Neuron (in vitro differentiated cells): Measurements from ENCODE around the gene ADRA2B.

Experiments
- H2AFZ ChIP-seq: one replicate; pipeline ENCODE4 v1.6.1; 2013; ENCODE audit warnings: low read depth, mild to moderate bottlenecking, inconsistent platforms, low read length, moderate library complexity
- H3K27me3 ChIP-seq: one replicate; pipeline ENCODE4 v1.6.1; 2013; ENCODE audit warnings: low read length; ENCODE audit not compliant: insufficient read depth
- H3K36me3 ChIP-seq: one replicate; pipeline ENCODE4 v1.6.1; 2013; ENCODE audit warnings: low read length; ENCODE audit not compliant: insufficient read depth
- H3K4me1 ChIP-seq: one replicate; pipeline ENCODE4 v1.6.1; 2013; ENCODE audit warnings: low read length; ENCODE audit not compliant: insufficient read depth
- H3K4me3 ChIP-seq: 2 replicates; pipeline ENCODE4 v1.5.1; 2013; ENCODE audit warnings: mild to moderate bottlenecking, low read length, moderate library complexity
- H3K9me3 ChIP-seq: one replicate; pipeline ENCODE4 v1.6.1; 2013; ENCODE audit warnings: low read length

ADRA2B gene

DNA sequence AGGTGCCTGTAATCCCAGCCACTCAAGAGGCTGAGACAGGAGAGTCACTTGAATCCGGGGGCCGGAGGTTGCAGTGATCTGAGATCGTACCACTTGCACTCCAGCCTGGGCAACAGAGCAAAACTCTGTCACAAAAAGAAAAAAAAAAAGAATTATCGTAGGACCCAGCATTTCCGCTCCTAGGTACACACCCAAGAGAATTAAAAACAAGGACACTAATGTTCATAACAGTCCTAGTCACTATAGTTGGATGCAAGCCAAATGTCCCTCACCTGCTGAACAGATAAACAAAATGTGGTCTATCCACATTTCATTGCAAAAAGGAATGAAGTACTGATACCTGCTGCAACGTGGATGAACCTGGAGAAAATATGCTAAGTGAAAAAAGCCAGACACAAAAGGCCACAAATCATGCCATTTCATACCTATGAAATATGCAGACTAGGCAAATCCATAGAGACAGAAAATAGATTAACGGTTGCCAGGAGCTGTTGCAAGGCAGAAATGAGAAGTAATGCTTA lies 21.2 kb downstream of the ADRA2B start:
- no peaks in the 10 kb centered on the region for H3K36me3 ChIP-seq
- H2AFZ ChIP-seq: no peak overlapping the region
- H3K4me3 ChIP-seq: no peak overlapping the region
- H3K9me3 ChIP-seq: no peaks in the 10 kb centered on the region
- peaks cover 3% of the 10 kb centered on the region for H3K27me3 ChIP-seq
- no peaks in the 10 kb centered on the region for H3K4me1 ChIP-seq

DNA sequence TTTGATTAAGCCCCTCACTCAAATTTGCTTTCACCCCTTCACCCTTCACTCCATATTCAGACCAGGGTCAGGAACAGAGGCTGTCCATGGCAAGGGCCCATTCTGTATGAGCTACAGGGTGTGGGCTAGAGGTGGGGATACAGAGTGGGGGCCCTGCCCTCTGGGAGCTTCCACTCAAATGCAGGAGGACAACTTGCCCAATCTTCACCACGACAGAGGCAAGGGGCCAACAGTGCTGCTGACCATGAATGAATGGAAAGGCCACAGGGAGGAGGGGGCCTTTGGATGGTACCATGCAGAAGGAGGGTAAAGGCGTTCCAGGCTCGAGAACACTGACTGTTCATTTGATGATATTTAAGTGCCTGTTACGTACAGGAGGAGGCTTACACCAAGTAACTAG lies 22.8 kb downstream of the ADRA2B start:
- Histone ChIP-seq H3K9me3 (no peaks in the 10 kb centered on the region), H3K4me1 (no peaks in the 10 kb centered on the region), H3K27me3 (peaks cover 3% of the 10 kb centered on the region), H2AFZ (no peak overlapping the region), H3K4me3 (no peak overlapping the region), H3K36me3 (no peaks in the 10 kb centered on the region)

DNA sequence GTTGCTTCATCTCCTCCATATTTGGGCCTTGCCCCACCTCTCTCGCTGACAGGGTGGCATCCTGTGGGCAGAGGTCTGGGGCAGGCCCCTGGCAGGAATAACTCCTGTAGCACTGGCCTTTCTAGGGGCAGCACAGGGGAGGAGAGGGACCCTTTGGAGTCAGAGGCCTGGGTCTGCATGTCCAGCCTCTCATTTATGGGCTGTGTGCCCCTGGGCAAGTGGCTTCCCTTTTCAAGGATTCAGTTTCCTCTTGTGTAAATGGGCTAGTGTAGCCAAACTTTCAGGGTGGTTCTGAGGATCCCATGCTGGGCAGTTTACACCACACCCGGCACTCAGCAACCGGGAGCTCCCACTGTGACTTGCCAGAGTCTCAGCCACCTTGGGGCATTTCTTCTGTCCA lies 23.4 kb downstream of the ADRA2B start:
- Histone ChIP-seq H3K27me3 (peaks cover 3% of the 10 kb centered on the region), H3K36me3 (no peaks in the 10 kb centered on the region), H3K9me3 (no peaks in the 10 kb centered on the region), H3K4me3 (no peak overlapping the region), H2AFZ (no peak overlapping the region), H3K4me1 (no peaks in the 10 kb centered on the region)

DNA sequence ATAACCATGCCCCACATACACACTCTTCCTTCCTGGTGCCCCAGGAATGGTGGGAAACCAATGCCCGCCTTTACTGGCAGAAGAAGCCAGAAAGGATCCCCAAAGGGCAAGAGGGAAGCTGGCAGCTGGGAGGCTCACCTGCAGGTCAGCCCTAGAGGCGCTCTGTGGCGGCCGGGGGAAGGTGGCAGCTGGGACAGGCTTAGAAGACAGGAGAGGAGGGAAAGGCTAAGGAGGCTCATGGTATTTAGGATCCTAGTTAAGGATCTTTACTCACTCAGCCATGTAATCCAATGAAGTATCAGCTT lies 23.8 kb downstream of the ADRA2B start:
- H3K4me3 ChIP-seq: no peak overlapping the region

DNA sequence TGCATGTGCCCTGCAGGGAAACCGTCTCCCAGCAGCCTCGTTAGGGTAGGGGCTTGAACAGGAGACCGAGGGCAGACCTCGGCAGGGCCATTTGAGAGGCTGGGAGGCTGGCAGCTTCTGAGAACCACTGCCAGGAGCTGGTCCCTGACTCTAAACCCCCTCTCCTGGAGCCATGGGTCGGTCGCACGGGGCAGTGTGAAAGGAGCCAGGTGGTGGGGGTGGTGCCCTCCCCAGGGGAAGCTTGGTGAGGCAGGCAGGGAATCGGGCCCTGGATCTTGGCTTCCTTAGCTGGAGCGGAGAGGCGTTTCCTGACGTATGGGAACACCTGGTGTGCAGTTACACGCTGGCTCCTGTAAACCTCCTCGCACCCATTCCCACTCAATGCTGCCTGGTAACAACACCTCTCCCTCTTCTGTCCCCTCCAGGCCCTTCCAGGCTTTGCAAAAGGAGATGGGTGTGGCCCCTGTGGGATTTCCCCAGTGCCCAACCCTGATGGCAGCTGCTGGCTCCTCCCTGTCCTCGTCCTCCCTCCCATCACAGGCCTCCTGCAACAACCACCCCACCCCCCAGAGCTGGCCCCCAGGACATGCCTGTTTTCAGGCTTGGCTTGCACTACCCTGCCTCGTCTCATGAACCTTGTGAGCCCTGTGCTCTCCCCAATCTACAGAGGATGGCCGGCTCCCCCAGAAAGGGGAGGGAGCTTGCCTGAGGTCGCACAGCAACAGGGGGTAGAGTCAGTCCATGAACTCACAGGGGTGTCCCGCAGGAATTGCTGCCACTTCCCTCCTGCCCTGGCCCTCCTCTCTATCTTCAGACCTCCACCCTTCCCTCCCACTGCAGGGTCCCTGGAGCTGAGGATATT lies 24.4 kb downstream of the ADRA2B start:
- Histone ChIP-seq H3K36me3 (no peaks in the 10 kb centered on the region), H3K4me1 (no peaks in the 10 kb centered on the region), H2AFZ (no peak overlapping the region), H3K27me3 (peaks cover 3% of the 10 kb centered on the region), H3K4me3 (no peak overlapping the region), H3K9me3 (no peaks in the 10 kb centered on the region)

More for the DNA sequence above, 23.8 kb downstream of the ADRA2B start:
- peaks cover 3% of the 10 kb centered on the region for H3K27me3 ChIP-seq
- H2AFZ ChIP-seq: no peak overlapping the region
- H3K36me3 ChIP-seq: no peaks in the 10 kb centered on the region
- H3K9me3 ChIP-seq: no peaks in the 10 kb centered on the region
- no peaks in the 10 kb centered on the region for H3K4me1 ChIP-seq

DNA sequence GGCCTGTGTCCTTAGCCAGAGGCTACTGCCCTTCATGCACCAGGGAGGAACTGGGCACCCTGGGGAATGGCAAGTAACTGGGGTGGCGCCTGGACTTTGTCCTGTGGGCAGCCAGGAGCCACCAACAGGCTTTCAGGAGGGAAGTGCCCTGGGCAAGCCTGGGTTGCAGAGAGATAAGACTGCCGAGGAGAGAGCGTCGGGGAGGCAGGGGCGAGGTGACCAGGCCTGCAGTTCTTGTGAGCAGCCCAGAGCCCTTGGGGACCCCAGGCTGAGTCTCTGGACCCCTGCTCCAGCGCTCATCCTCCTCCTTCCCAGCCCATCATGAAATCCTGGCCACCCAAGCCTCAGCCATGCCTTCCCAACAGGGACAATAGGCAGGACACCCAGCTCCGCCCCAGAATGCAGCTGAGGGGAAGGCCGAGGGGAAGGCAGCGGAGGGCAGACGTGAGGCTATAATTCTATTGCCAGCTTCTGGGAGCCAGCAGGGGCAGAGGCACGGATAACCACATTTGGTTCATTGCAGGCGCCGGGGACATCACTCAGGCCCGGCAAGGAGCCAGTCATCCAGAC lies 25.1 kb downstream of the ADRA2B start:
- Histone ChIP-seq H3K4me3 (no peak overlapping the region), H3K4me1 (no peaks in the 10 kb centered on the region), H3K9me3 (no peaks in the 10 kb centered on the region), H3K36me3 (no peaks in the 10 kb centered on the region), H3K27me3 (peaks cover 3% of the 10 kb centered on the region), H2AFZ (no peak overlapping the region)

DNA sequence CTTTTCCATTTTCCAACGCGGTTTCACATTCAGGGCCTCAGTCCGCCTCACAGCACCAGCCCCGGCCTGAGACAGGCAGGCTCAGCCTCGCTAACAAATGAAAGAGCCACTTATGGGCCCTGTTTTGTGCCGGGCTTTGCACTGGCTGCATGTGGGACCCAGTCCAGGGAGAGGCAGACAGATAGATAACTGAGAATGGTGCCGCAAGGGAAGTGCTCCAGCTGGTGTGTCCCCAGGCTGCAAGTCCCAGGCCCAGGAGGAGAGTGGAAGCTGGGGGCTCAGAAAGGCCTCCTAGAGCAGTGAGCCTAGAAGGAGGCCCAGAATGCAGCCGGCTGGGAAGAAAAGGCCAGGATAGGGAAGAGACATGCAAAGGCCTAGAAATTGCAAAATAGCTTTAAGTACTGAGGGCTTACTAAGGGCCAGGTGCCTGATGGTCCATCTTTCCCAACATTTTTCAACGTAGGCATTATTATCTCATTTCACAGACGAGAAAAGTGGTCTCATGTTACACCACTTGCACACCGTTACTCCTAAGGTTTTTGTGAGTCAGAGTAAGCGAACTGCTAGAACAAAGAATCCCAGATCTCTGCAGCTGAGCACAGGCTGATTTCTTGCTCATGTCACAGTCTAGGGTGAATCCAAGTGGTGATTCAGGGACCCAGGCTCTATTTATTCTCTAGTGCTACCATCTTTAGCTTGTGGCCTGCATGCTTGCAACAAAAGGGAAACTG lies 26.0 kb downstream of the ADRA2B start:
- peaks cover 3% of the 10 kb centered on the region for H3K27me3 ChIP-seq
- no peak overlapping the region for H3K4me3 ChIP-seq
- H2AFZ ChIP-seq: no peak overlapping the region
- no peaks in the 10 kb centered on the region for H3K4me1 ChIP-seq
- H3K9me3 ChIP-seq: no peaks in the 10 kb centered on the region
- H3K36me3 ChIP-seq: no peaks in the 10 kb centered on the region

DNA sequence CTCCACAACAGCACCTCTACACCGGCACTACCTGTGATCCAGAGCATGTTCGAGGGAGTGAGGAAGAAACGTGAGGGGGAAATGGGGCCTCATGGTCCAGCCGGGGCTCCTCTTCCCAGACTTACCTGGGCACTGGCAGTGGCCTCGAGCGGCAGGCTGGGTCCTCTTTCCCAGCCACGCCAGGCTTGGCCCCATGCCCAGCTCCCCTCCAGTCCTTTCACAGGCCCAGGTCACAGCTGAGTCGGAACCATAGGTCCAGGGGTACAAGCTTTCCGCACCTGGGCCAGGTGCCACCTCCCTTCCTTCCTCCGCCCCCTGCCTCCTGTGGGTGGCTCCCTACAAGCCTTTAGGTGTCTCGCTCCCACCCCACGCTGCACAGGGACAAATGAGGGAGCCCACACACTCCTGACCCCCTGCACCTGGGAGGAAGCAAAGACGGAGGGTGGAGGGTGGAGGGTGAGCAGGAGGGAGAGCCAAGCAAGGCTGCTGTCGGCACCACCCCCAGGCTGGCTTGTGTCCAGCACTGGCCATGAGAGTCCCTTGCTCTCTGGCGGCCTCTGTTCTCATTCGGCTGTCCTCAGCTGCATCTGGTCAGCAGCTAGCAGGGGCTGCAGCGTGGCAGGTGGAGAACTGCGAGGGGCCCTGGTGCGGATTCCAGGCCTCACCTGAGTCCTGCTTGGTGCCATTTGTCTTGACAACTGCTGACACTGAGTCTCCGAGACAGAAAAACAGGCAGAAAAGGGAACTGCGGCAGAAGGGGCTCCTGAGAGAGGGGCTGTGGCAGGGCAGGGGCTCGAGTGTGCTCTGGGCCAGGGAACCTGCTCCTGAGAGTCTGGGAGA lies 26.8 kb downstream of the ADRA2B start:
- no peak overlapping the region for H2AFZ ChIP-seq
- H3K36me3 ChIP-seq: no peaks in the 10 kb centered on the region
- H3K4me3 ChIP-seq: no peak overlapping the region
- no peaks in the 10 kb centered on the region for H3K9me3 ChIP-seq
- H3K27me3 ChIP-seq: peaks cover 3% of the 10 kb centered on the region
- no peaks in the 10 kb centered on the region for H3K4me1 ChIP-seq

DNA sequence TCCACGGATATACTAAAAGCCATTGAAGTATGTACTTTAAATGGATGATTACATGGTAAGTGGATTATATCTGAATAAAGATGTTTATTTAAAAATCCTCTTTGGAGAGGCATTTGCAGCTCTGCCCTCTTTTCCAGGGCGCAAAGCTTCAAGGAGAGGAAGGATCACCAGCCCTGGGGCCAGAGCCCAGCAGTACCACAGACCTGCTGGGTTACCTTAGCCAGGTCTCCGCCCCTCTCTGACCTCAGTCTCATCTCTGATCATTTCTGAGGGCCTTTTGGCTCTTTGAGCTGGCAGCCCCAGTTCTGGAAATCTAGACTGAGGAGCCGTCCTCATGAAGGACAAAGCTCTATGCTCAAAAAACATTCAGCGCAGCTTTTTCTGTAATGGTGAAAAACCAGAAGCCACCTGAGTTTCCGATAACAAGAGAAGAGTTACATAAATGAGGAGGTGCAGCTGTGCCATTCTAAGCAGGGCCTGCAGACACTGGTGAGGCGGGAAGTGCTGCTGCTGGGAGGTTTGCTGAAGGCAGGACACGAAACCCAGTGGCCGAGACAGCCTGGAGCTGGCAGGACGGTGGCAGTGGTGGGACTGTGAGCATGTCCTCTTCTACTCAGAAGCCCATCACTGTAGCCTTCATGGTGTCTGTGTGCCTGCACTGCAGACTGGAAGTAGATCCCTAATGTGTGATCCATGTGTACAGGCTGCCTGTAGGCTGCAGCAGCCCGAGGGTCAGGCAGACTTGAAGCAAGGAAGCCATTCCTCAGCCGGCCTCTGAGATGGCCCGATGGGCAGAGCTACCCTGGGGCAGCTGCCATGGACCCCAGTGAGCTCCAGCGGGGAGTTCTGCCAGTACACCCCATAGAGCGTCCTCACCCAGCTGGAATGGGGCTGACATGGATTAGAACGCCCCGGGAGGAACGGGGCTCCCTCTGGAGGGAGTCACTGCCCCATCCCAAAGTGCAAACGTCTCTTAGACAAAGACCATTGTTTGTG lies 27.7 kb downstream of the ADRA2B start:
- H3K4me1 ChIP-seq: no peaks in the 10 kb centered on the region
- no peak overlapping the region for H2AFZ ChIP-seq
- H3K9me3 ChIP-seq: no peaks in the 10 kb centered on the region
- H3K27me3 ChIP-seq: peaks cover 3% of the 10 kb centered on the region
- H3K36me3 ChIP-seq: no peaks in the 10 kb centered on the region
- H3K4me3 ChIP-seq: no peak overlapping the region

DNA sequence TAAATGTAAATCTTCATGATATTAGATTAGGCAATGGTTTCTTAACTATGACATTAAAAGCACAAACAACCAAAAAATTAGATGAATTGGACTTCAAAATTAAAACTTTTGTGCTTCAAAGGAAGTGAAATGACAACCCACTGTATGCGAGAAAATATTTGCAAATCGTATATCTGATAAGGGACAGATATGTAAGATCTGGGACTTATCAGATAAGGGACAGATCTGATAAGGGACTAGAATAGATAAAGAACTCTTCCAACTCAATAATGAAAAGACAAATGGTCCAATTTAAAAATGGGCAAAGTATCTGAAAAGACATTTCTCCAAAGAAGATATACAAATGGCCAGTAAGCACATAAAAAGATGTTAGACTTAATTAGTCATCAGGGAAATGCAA lies 29.2 kb downstream of the ADRA2B start:
- no peaks in the 10 kb centered on the region for H3K36me3 ChIP-seq
- no peaks in the 10 kb centered on the region for H3K4me1 ChIP-seq
- H3K4me3 ChIP-seq: no peak overlapping the region
- no peak overlapping the region for H2AFZ ChIP-seq
- no peaks in the 10 kb centered on the region for H3K9me3 ChIP-seq
- H3K27me3 ChIP-seq: peaks cover 4% of the 10 kb centered on the region

DNA sequence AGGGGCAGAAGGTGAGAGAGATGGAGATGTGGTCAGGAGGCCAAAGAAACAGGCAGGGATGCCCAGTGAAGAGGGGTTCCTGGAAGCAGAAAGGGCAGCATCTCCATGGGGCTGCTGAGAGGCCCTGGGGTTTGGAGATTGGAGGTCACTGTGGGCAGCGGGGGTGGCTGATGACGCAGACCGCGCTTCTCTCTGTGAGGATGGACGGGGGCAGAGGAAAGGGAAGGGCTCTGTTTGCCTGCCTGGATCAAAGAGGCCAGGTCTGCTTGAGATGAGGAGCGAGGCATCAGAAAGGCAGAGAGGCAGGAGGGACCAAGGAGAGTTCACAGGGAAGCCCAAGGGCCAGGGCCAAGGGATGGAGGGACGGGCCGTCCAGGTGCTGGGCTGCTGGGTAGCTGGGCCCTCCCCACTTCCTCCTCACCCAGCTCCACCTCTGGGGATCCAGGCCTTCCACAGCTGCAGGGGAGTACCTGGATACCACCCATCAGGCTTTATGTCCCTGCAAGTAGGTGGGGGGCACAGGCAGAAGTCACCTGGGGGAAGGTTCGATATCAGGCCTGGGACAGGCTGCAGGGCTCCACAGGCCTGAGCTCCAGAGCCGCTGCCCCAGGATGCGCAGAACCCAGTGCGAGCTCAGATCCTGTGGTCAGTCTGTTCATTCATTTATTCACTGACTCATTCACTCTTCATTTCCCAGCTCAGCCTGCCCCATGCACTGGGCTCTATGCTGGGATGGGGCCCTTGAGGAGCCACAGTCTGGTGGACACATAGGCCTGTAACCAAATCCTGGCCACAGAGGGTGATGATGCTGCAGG lies 30.6 kb downstream of the ADRA2B start:
- Histone ChIP-seq H3K36me3 (no peaks in the 10 kb centered on the region), H2AFZ (no peak overlapping the region), H3K4me1 (no peaks in the 10 kb centered on the region), H3K27me3 (peaks cover 4% of the 10 kb centered on the region), H3K4me3 (no peak overlapping the region), H3K9me3 (no peaks in the 10 kb centered on the region)
